ENCODE data around the gene GLIPR1L2. TPM values are rescaled to one million over a fixed set of nuclear protein-coding genes. Genes with fewer than 3 reads are reported as not detected.

GLIPR1L2 gene
- total RNA-seq, 1 experiment from 2014 or later: not detected

- TF ChIP-seq EZH2 (IDR thresholded peaks at IDR 0.05; ENCODE audit: borderline replicate concordance, low read depth, low read length, poor library complexity, severe bottlenecking) (no peak), CTCF (conservative IDR thresholded peaks at IDR 0.05; ENCODE audit: low read depth, low read length) (no peak)
- Histone ChIP-seq H3K27me3 (replicated peaks; ENCODE audit: insufficient read depth, low read depth, low read length, poor library complexity) (no peaks in the 10 kb centered on the region), H3K4me1 (ENCODE audit: insufficient read depth, low read length, poor library complexity, severe bottlenecking) (peaks cover 27% of the 10 kb centered on the region), H3K4me3 (ENCODE audit: low read depth, low read length, poor library complexity, severe bottlenecking) (peak within 1 kb of the TSS; percentile 28), H3K36me3 (ENCODE audit: insufficient read depth, low read length, poor library complexity, severe bottlenecking) (no peaks in the 10 kb centered on the region), H3K27ac (ENCODE audit: low read depth, low read length, poor library complexity, severe bottlenecking) (peak within 1 kb of the TSS; percentile 65), H3K9me3 (ENCODE audit: low read depth, low read length, poor library complexity, severe bottlenecking) (no peaks in the 10 kb centered on the region)
- ChIA-PET POLR2A (ENCODE audit: low non-redundant PET) (no interaction called here), CTCF (interaction anchor here (2.3 kb wide), 1 partner anchor 89 kb away, joined by 7 read pairs; the partner anchor contains the start of gene GLIPR1L2)
- peak; percentile 84 for DNase-seq (ENCODE audit: low spot score)
- intact Hi-C loops (cut with micrococcal nuclease; ENCODE audit: unreplicated experiment): loop anchor here (5.0 to 10.0 kb wide), 3 partner anchors 88 to 796 kb away; partner anchors contain the start of genes CAPS2, GLIPR1L1 and GLIPR1L2
- no TSS peak for BruUV-seq (replicated peaks)
These were observed 89.6 kb downstream of the GLIPR1L2 start, which contains the start of gene GLIPR1 for GRCh38 chr12:75480469-75480949. Gene GLIPR1 (plus strand): TSS chr12:75480755. CDS start chr12:75480881, 126 bp downstream.

GRCh38 chr12:75481013-75481705, 90.3 kb downstream of the GLIPR1L2 start:
- intact Hi-C loops (cut with micrococcal nuclease; ENCODE audit: unreplicated experiment): loop anchor here (5.0 to 10.0 kb wide), 3 partner anchors 89 to 796 kb away; partner anchors contain the start of genes CAPS2, GLIPR1L1 and GLIPR1L2
- POLR2A ChIA-PET (ENCODE audit: low non-redundant PET): no interaction called here
- DNase-seq (ENCODE audit: low spot score): no peak
- TF ChIP-seq CTCF (conservative IDR thresholded peaks at IDR 0.05; ENCODE audit: low read depth, low read length) (no peak), EZH2 (IDR thresholded peaks at IDR 0.05; ENCODE audit: borderline replicate concordance, low read depth, low read length, poor library complexity, severe bottlenecking) (no peak)
- no peaks in the 10 kb centered on the region for H3K36me3 ChIP-seq (ENCODE audit: insufficient read depth, low read length, poor library complexity, severe bottlenecking)
- TSS peak; percentile 80 for BruUV-seq (replicated peaks)
- H3K4me3 ChIP-seq (ENCODE audit: low read depth, low read length, poor library complexity, severe bottlenecking): peak overlapping the region; percentile 28
- H3K27me3 ChIP-seq (replicated peaks; ENCODE audit: insufficient read depth, low read depth, low read length, poor library complexity): no peaks in the 10 kb centered on the region
- CTCF ChIA-PET: interaction anchor here (2.3 kb wide), 1 partner anchor 90 kb away, joined by 7 read pairs; the partner anchor contains the start of gene GLIPR1L2
- H3K27ac ChIP-seq (ENCODE audit: low read depth, low read length, poor library complexity, severe bottlenecking): peak overlapping the region; percentile 65
- peaks cover 27% of the 10 kb centered on the region for H3K4me1 ChIP-seq (ENCODE audit: insufficient read depth, low read length, poor library complexity, severe bottlenecking)
- no peaks in the 10 kb centered on the region for H3K9me3 ChIP-seq (ENCODE audit: low read depth, low read length, poor library complexity, severe bottlenecking)

DNA sequence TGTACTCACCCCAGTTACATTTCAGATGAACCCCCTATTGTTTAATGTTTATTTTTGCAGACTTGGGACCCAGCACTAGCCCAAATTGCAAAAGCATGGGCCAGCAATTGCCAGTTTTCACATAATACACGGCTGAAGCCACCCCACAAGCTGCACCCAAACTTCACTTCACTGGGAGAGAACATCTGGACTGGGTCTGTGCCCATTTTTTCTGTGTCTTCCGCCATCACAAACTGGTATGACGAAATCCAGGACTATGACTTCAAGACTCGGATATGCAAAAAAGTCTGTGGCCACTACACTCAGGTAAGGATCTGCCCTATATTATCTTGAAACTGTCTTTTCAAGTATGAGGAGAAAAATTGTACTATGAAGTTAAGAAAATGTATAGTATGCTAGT, 90.9 kb downstream of the GLIPR1L2 start:
- Histone ChIP-seq H3K27me3 (replicated peaks; ENCODE audit: insufficient read depth, low read depth, low read length, poor library complexity) (no peaks in the 10 kb centered on the region), H3K36me3 (ENCODE audit: insufficient read depth, low read length, poor library complexity, severe bottlenecking) (no peaks in the 10 kb centered on the region), H3K4me3 (ENCODE audit: low read depth, low read length, poor library complexity, severe bottlenecking) (peak overlapping the region; percentile 28), H3K9me3 (ENCODE audit: low read depth, low read length, poor library complexity, severe bottlenecking) (no peaks in the 10 kb centered on the region), H3K4me1 (ENCODE audit: insufficient read depth, low read length, poor library complexity, severe bottlenecking) (peaks cover 28% of the 10 kb centered on the region), H3K27ac (ENCODE audit: low read depth, low read length, poor library complexity, severe bottlenecking) (peak overlapping the region; percentile 65)
- CTCF ChIA-PET: no interaction called here
- no TSS peak for BruUV-seq (replicated peaks)
- POLR2A ChIA-PET (ENCODE audit: low non-redundant PET): no interaction called here
- intact Hi-C loops (cut with micrococcal nuclease; ENCODE audit: unreplicated experiment): loop anchor here (5.0 to 10.0 kb wide), 3 partner anchors 89 to 797 kb away; partner anchors contain the start of genes CAPS2, GLIPR1L1 and GLIPR1L2
- TF ChIP-seq CTCF (conservative IDR thresholded peaks at IDR 0.05; ENCODE audit: low read depth, low read length) (no peak), EZH2 (IDR thresholded peaks at IDR 0.05; ENCODE audit: borderline replicate concordance, low read depth, low read length, poor library complexity, severe bottlenecking) (no peak)
- no peak for DNase-seq (ENCODE audit: low spot score)

Other genes starting within 250 kb of the GLIPR1L2 start
- gene KCNC2, start 181.2 kb upstream of the GLIPR1L2 start, total RNA-seq (2021): not detected in 2 replicates
- gene CAPS2, start 60.8 kb upstream of the GLIPR1L2 start, total RNA-seq (2021): 10.4 and 13.2 TPM in 2 replicates
- gene GLIPR1L1, start 56.4 kb upstream of the GLIPR1L2 start, total RNA-seq (2021): not detected in 2 replicates
- gene GLIPR1, start 89.7 kb downstream of the GLIPR1L2 start, total RNA-seq (2021): 11.3 and 19.7 TPM in 2 replicates
- gene KRR1, start 120.5 kb downstream of the GLIPR1L2 start, total RNA-seq (2021): 75.3 and 85.9 TPM in 2 replicates

Measured in A673 (cell line).